HepG2 (cell line): ENCODE data around the gene CHMP6. TPM values are rescaled to one million over a fixed set of nuclear protein-coding genes. Genes with fewer than 3 reads are reported as not detected.
A peak's percentile ranks its signal among the peaks of the same experiment; 100 is the strongest.

Experiments
- AHDC1 ChIP-seq: sonication (generic); formaldehyde crosslinking; IDR thresholded peaks from 2 replicates; pipeline ENCODE4 v1.5.1; 2020; ENCODE audit warnings: mild to moderate bottlenecking, missing genetic modification reagents, borderline replicate concordance
- AHR ChIP-seq: IDR thresholded peaks from 2 replicates; pipeline ENCODE4 v1.6.1; 2018; ENCODE audit warnings: missing genetic modification reagents, missing compliant biosample characterization
- CC2D1A ChIP-seq: sonication (generic); formaldehyde crosslinking; IDR thresholded peaks from 2 replicates; pipeline ENCODE4 v1.8.1; 2023; ENCODE audit warnings: mild to moderate bottlenecking, missing genetic modification reagents
- FOXA1 ChIP-seq, 2 experiments: fragments of 450-650 bp in 1 of 2; sonication (generic) in 1 of 2; formaldehyde crosslinking in 1 of 2; IDR thresholded peaks; 2 replicates each; pipeline versions ENCODE4 v1.4.0 to v1.6.1; 2016 to 2020; ENCODE audit warnings: missing genetic modification reagents in 1 of 2
- MAX ChIP-seq: IDR thresholded peaks from 2 replicates; pipeline ENCODE4 v1.6.1; 2012; ENCODE audit warnings: inconsistent platforms
- MBNL3 ChIP-seq: fragments of 250-450 bp; sonication (Bioruptor Pico); conservative IDR thresholded peaks from 2 replicates; pipeline ENCODE4 v1.8.0; 2022; ENCODE audit warnings: mild to moderate bottlenecking, inconsistent platforms
- MXD1 ChIP-seq: sonication (generic); formaldehyde crosslinking; IDR thresholded peaks from 2 replicates; pipeline ENCODE4 v1.4.0; 2020; ENCODE audit warnings: mild to moderate bottlenecking, missing genetic modification reagents
- NFE2L1 ChIP-seq: sonication (generic); formaldehyde crosslinking; IDR thresholded peaks from 2 replicates; pipeline ENCODE4 v1.4.0; 2020; ENCODE audit warnings: missing genetic modification reagents, mild to moderate bottlenecking, borderline replicate concordance
- NR3C1 ChIP-seq: sonication (generic); formaldehyde crosslinking; IDR thresholded peaks from 2 replicates; pipeline ENCODE4 v1.4.0; 2020; ENCODE audit warnings: missing genetic modification reagents
- PAWR ChIP-seq: sonication (generic); formaldehyde crosslinking; IDR thresholded peaks from 2 replicates; pipeline ENCODE4 v1.4.0; 2020; ENCODE audit warnings: missing genetic modification reagents, mild to moderate bottlenecking, borderline replicate concordance
- THAP7 ChIP-seq: sonication (generic); formaldehyde crosslinking; IDR thresholded peaks from 2 replicates; pipeline ENCODE4 v1.8.1; 2023; ENCODE audit warnings: mild to moderate bottlenecking, missing genetic modification reagents
- THAP8 ChIP-seq: sonication (generic); formaldehyde crosslinking; IDR thresholded peaks from 2 replicates; pipeline ENCODE4 v1.5.1; 2020; ENCODE audit warnings: missing genetic modification reagents, mild to moderate bottlenecking, borderline replicate concordance
- XBP1 ChIP-seq: sonication (generic); formaldehyde crosslinking; IDR thresholded peaks from 2 replicates; pipeline ENCODE4 v1.5.0; 2020; ENCODE audit warnings: missing genetic modification reagents
- ZNF280B ChIP-seq: sonication (generic); formaldehyde crosslinking; IDR thresholded peaks from 2 replicates; pipeline ENCODE4 v1.5.0; 2020; ENCODE audit warnings: missing genetic modification reagents, mild to moderate bottlenecking, borderline replicate concordance
- ZNF335 ChIP-seq: sonication (generic); formaldehyde crosslinking; IDR thresholded peaks from 2 replicates; pipeline ENCODE4 v1.4.0; 2020; ENCODE audit warnings: missing genetic modification reagents
- ZNF556 ChIP-seq: sonication (generic); formaldehyde crosslinking; IDR thresholded peaks from 2 replicates; pipeline ENCODE4 v1.4.0; 2020; ENCODE audit warnings: mild to moderate bottlenecking, missing genetic modification reagents, borderline replicate concordance
- ZNF768 ChIP-seq: sonication (generic); formaldehyde crosslinking; IDR thresholded peaks from 2 replicates; pipeline ENCODE4 v1.4.0; 2020; ENCODE audit warnings: missing genetic modification reagents
- ZSCAN29 ChIP-seq: sonication (generic); formaldehyde crosslinking; conservative IDR thresholded peaks from 2 replicates; pipeline ENCODE4 v1.4.0; 2020; ENCODE audit warnings: mild to moderate bottlenecking, missing genetic modification reagents
- polyA plus RNA-seq, 8 experiments: library from polyadenylated mRNA; depleted of rRNA in 3 of 8; stranded (reverse) in 7 of 8; unstranded in 1 of 8; fragments of >200 nt; fragmentation: Illumina TruSeq in 4 of 8; extraction: Trizol in 4 of 8; gene quantifications; 2 replicates each; pipeline versions ENCODE4 v1.2.1 to v1.2.3, GENCODE V29; 2011 to 2016; ENCODE audit warnings: low read depth in 4 of 8, missing spikeins in 1 of 8, mixed read lengths in 1 of 8; ENCODE audit not compliant: insufficient read depth in 1 of 8
- total RNA-seq, 5 experiments: library from RNA; depleted of rRNA; stranded (reverse); fragments of >200 nt; fragmentation: Illumina TruSeq; extraction: Trizol; gene quantifications; 2 replicates each; pipeline ENCODE4 v1.2.3, GENCODE V29; 2016; ENCODE audit warnings: low read depth in 1 of 5

The CHMP6 gene
- total and polyA plus RNA-seq, 2 of the 13 experiments (the other 11 are each of a cell fraction or from before 2014, with no cell fraction given), result 11.1 to 24.2 TPM

GRCh38 chr17:81036197-81036941 is 44.7 kb downstream of the CHMP6 start (continued):
- no peak for TF ChIP-seq THAP8 (CRISPR knock-in tag)
- TF ChIP-seq ZNF335 (CRISPR knock-in tag), result 0 out of 2 replicates have a peak, but pooled peaks have one; percentile 41
- no peak for TF ChIP-seq XBP1 (CRISPR knock-in tag)
- TF ChIP-seq MXD1 (CRISPR knock-in tag), result peak; percentile 51
- no peak for TF ChIP-seq AHR (CRISPR knock-in tag)
- no peak for TF ChIP-seq AHDC1 (CRISPR knock-in tag)
- TF ChIP-seq FOXA1 (IDR thresholded peaks at IDR 0.05), result no peak
- no peak for TF ChIP-seq FOXA1 (CRISPR knock-in tag; IDR thresholded peaks at IDR 0.05)
- no peak for TF ChIP-seq ZSCAN29
- no peak for TF ChIP-seq ZNF556 (CRISPR knock-in tag)
- no peak for TF ChIP-seq ZNF768 (CRISPR knock-in tag)
- TF ChIP-seq THAP7 (CRISPR knock-in tag), result no peak
- TF ChIP-seq NR3C1 (CRISPR knock-in tag), result no peak
- TF ChIP-seq NFE2L1 (CRISPR knock-in tag), result no peak
- TF ChIP-seq MBNL3, result no peak
- TF ChIP-seq MAX, result no peak
- no peak for TF ChIP-seq CC2D1A (CRISPR knock-in tag)
- TF ChIP-seq ZNF280B (CRISPR knock-in tag), result no peak
- TF ChIP-seq PAWR (CRISPR knock-in tag), result no peak; the same call in 1 of the 2 replicates
